HepG2 (cell line): Measurements from ENCODE around the gene TMCO6. TPM values are rescaled to one million over a fixed set of nuclear protein-coding genes. Genes with fewer than 3 reads are reported as not detected.

Source experiments
- ATF1 ChIP-seq: IDR thresholded peaks from 2 replicates; pipeline ENCODE4 v1.6.1; 2016; ENCODE audit warnings: mild to moderate bottlenecking, control low read depth
- CREB3 ChIP-seq: sonication (generic); formaldehyde crosslinking; IDR thresholded peaks from 2 replicates; pipeline ENCODE4 v1.5.0; 2020; ENCODE audit warnings: missing genetic modification reagents
- MZF1 ChIP-seq: sonication (generic); formaldehyde crosslinking; IDR thresholded peaks from 2 replicates; pipeline ENCODE4 v1.8.1; 2023; ENCODE audit warnings: mild to moderate bottlenecking, missing genetic modification reagents, borderline replicate concordance
- NFKB2 ChIP-seq: sonication (generic); formaldehyde crosslinking; IDR thresholded peaks from 2 replicates; pipeline ENCODE4 v1.4.0; 2020; ENCODE audit warnings: missing genetic modification reagents, borderline replicate concordance
- NONO ChIP-seq, 2 experiments: fragments of 450-650 bp in 1 of 2; sonication (generic) in 1 of 2; formaldehyde crosslinking in 1 of 2; IDR thresholded peaks in 1 of 2; conservative IDR thresholded peaks in 1 of 2; 2 replicates each; pipeline versions ENCODE4 v1.6.1 to v1.8.0; 2017 to 2022; ENCODE audit warnings: mild to moderate bottlenecking in 1 of 2, missing genetic modification reagents in 1 of 2, moderate library complexity in 1 of 2
- NR2F2 ChIP-seq: IDR thresholded peaks from 2 replicates; pipeline ENCODE4 v1.6.1; 2012; ENCODE audit warnings: low read depth, inconsistent platforms, borderline replicate concordance
- ZBED4 ChIP-seq: sonication (generic); formaldehyde crosslinking; IDR thresholded peaks from 2 replicates; pipeline ENCODE4 v1.4.0; 2020; ENCODE audit warnings: missing genetic modification reagents, borderline replicate concordance
- ZBTB26 ChIP-seq: IDR thresholded peaks from 2 replicates; pipeline ENCODE4 v1.6.1; 2016; ENCODE audit warnings: missing compliant biosample characterization, missing genetic modification reagents, borderline replicate concordance
- ZNF142 ChIP-seq: sonication (generic); formaldehyde crosslinking; IDR thresholded peaks from 2 replicates; pipeline ENCODE4 v1.4.0; 2020; ENCODE audit warnings: missing genetic modification reagents
- ZNF280B ChIP-seq: sonication (generic); formaldehyde crosslinking; IDR thresholded peaks from 2 replicates; pipeline ENCODE4 v1.5.0; 2020; ENCODE audit warnings: missing genetic modification reagents, mild to moderate bottlenecking, borderline replicate concordance
- ZNF367 ChIP-seq: sonication (generic); formaldehyde crosslinking; IDR thresholded peaks from 2 replicates; pipeline ENCODE4 v1.4.0; 2020; ENCODE audit warnings: missing genetic modification reagents, borderline replicate concordance
- ZNF558 ChIP-seq: sonication (generic); formaldehyde crosslinking; IDR thresholded peaks from 2 replicates; pipeline ENCODE4 v1.9.0; 2022; ENCODE audit warnings: mild to moderate bottlenecking, missing genetic modification reagents, borderline replicate concordance
- polyA plus RNA-seq, 8 experiments: library from polyadenylated mRNA; depleted of rRNA in 3 of 8; stranded (reverse) in 7 of 8; unstranded in 1 of 8; fragments of >200 nt; fragmentation: Illumina TruSeq in 4 of 8; extraction: Trizol in 4 of 8; gene quantifications; 2 replicates each; pipeline versions ENCODE4 v1.2.1 to v1.2.3, GENCODE V29; 2011 to 2016; ENCODE audit warnings: low read depth in 4 of 8, missing spikeins in 1 of 8, mixed read lengths in 1 of 8; ENCODE audit not compliant: insufficient read depth in 1 of 8
- total RNA-seq, 5 experiments: library from RNA; depleted of rRNA; stranded (reverse); fragments of >200 nt; fragmentation: Illumina TruSeq; extraction: Trizol; gene quantifications; 2 replicates each; pipeline ENCODE4 v1.2.3, GENCODE V29; 2016; ENCODE audit warnings: low read depth in 1 of 5

TMCO6 gene
- total and polyA plus RNA-seq, 2 of the 13 experiments (the other 11 are each of a cell fraction or from before 2014, with no cell fraction given): 16.6 to 28.2 TPM

- peak; percentile 81 for TF ChIP-seq ZNF142 (CRISPR knock-in tag)
- TF ChIP-seq NR2F2: no peak
- no peak for TF ChIP-seq NONO (IDR thresholded peaks at IDR 0.05)
- peak; percentile 97 for TF ChIP-seq NONO (CRISPR knock-in tag; conservative IDR thresholded peaks at IDR 0.05)
- TF ChIP-seq ZNF280B (CRISPR knock-in tag): peak; percentile 79; the same call in 1 of the 2 replicates
- peak; percentile 60; the same call in 1 of the 2 replicates for TF ChIP-seq ZBED4 (CRISPR knock-in tag)
- TF ChIP-seq CREB3 (CRISPR knock-in tag): no peak; the same call in 1 of the 2 replicates
- TF ChIP-seq ZBTB26 (CRISPR knock-in tag): peak; percentile 29
- no peak for TF ChIP-seq ATF1 (CRISPR knock-in tag)
- TF ChIP-seq ZNF558: peak; percentile 92; the same call in 1 of the 2 replicates
- TF ChIP-seq ZNF367 (CRISPR knock-in tag): no peak
- peak; percentile 95 for TF ChIP-seq NFKB2 (CRISPR knock-in tag)
- TF ChIP-seq MZF1 (CRISPR knock-in tag): 0 out of 2 replicates have a peak, but pooled peaks have one; percentile 25
Observed at GRCh38 chr5:140690941-140691924, 52.0 kb downstream of the TMCO6 start, which contains the start of the genes HARS1 and HARS2 (continued).
